ENCODE results near the gene POU2F2.

DNA sequence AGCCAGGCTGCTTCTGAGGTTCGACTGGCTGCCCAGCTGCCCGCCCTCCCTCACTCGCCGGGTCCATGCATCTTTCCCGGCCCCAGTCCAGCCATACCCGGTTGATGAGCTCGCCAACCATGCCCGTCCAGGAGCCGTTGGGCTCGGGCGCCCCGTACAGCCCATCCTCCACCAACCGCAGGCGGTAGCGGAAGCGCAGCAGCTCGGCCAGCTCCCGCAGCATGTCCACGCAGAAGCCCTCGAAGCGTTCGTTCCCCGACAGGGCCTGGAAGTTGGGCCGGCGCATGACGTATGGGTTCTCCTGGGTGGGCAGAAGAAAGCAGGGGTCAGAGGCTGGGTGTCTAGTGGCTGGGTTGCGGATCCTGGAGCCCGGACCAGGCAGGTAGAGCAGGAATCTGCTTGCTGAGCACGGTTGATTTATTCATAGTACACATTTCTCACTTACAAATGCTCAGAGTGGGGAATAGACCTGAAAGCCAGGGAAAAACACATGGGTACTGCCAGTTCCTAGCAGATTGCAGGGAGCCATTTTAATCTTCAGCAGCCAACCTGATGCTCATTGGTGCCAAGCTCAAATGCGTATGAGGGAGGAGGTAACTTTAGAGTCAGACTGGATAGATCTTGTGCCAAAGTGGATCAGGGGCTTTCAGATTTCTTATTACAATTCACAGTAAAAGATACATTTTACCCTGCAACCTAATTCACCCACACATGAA is 89.6 kb downstream of the POU2F2 start:
- TF ChIP-seq, protein P1, sequence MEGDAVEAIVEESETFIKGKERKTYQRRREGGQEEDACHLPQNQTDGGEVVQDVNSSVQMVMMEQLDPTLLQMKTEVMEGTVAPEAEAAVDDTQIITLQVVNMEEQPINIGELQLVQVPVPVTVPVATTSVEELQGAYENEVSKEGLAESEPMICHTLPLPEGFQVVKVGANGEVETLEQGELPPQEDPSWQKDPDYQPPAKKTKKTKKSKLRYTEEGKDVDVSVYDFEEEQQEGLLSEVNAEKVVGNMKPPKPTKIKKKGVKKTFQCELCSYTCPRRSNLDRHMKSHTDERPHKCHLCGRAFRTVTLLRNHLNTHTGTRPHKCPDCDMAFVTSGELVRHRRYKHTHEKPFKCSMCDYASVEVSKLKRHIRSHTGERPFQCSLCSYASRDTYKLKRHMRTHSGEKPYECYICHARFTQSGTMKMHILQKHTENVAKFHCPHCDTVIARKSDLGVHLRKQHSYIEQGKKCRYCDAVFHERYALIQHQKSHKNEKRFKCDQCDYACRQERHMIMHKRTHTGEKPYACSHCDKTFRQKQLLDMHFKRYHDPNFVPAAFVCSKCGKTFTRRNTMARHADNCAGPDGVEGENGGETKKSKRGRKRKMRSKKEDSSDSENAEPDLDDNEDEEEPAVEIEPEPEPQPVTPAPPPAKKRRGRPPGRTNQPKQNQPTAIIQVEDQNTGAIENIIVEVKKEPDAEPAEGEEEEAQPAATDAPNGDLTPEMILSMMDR (IDR thresholded peaks at IDR 0.05) = no peak
- TF ChIP-seq POLR2A (IDR thresholded peaks at IDR 0.05) = no peak
